ENCODE data around the gene NRXN3.

- TF ChIP-seq U2AF1 (optimal IDR thresholded peaks at IDR 0.05; ENCODE audit: low read depth, low read length) (no peak), HMGXB4 (CRISPR knock-in tag; IDR thresholded peaks at IDR 0.05; ENCODE audit: borderline replicate concordance in 1 of 2, low read depth in 1 of 2) (no peak), GATA4 (IDR thresholded peaks at IDR 0.05; ENCODE audit: borderline replicate concordance, low read depth) (no peak), ZNF710 (CRISPR knock-in tag; IDR thresholded peaks at IDR 0.05; ENCODE audit: borderline replicate concordance) (no peak), JUNB (CRISPR knock-in tag; IDR thresholded peaks at IDR 0.05; ENCODE audit: borderline replicate concordance) (no peak), ZNF274 (CRISPR knock-in tag; IDR thresholded peaks at IDR 0.05) (no peak), MZF1 (CRISPR knock-in tag; IDR thresholded peaks at IDR 0.05; ENCODE audit: borderline replicate concordance) (no peak)
- TF ChIP-seq, protein P1, sequence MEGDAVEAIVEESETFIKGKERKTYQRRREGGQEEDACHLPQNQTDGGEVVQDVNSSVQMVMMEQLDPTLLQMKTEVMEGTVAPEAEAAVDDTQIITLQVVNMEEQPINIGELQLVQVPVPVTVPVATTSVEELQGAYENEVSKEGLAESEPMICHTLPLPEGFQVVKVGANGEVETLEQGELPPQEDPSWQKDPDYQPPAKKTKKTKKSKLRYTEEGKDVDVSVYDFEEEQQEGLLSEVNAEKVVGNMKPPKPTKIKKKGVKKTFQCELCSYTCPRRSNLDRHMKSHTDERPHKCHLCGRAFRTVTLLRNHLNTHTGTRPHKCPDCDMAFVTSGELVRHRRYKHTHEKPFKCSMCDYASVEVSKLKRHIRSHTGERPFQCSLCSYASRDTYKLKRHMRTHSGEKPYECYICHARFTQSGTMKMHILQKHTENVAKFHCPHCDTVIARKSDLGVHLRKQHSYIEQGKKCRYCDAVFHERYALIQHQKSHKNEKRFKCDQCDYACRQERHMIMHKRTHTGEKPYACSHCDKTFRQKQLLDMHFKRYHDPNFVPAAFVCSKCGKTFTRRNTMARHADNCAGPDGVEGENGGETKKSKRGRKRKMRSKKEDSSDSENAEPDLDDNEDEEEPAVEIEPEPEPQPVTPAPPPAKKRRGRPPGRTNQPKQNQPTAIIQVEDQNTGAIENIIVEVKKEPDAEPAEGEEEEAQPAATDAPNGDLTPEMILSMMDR (CRISPR knock-in tag; IDR thresholded peaks at IDR 0.05) = no peak
- TF ChIP-seq, protein P2, sequence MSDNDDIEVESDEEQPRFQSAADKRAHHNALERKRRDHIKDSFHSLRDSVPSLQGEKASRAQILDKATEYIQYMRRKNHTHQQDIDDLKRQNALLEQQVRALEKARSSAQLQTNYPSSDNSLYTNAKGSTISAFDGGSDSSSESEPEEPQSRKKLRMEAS (IDR thresholded peaks at IDR 0.05) = no peak
Observed at GRCh38 chr14:78245238-78245637, 75.1 kb downstream of the NRXN3 start.

Measured in HepG2 (cell line).